ENCODE results near the gene INS. TPM values are rescaled to one million over a fixed set of nuclear protein-coding genes. Genes with fewer than 3 reads are reported as not detected.

The INS gene
- total RNA-seq, 2 experiments from 2014 or later: not detected

GRCh38 chr11:2134022-2135010, 26.7 kb downstream of the INS start:
- no peaks in the 10 kb centered on the region for H3K36me3 Mint-ChIP-seq (ENCODE audit: low read depth)
- DNase-seq: no peak
- ChIA-PET CTCF (interaction anchor here (0.7 to 2.6 kb wide), 4 partner anchors 9 to 97 kb away, joined by 3 to 12 read pairs (median 4); no protein-coding TSS in a partner anchor), POLR2A (no interaction called here)
- no peak overlapping the region for H3K27ac Mint-ChIP-seq
- peaks cover 2% of the 10 kb centered on the region for H3K4me1 Mint-ChIP-seq
- peaks cover 42% of the 10 kb centered on the region for H3K27me3 Mint-ChIP-seq
- H3K4me3 Mint-ChIP-seq: no peak overlapping the region
- no peaks in the 10 kb centered on the region for H3K9me3 Mint-ChIP-seq

GRCh38 chr11:2133241-2134021, 27.6 kb downstream of the INS start:
- Mint-ChIP-seq H3K27me3 (peaks cover 39% of the 10 kb centered on the region), H3K36me3 (ENCODE audit: low read depth) (no peaks in the 10 kb centered on the region), H3K4me1 (peaks cover 2% of the 10 kb centered on the region), H3K27ac (no peak overlapping the region), H3K9me3 (no peaks in the 10 kb centered on the region), H3K4me3 (no peak overlapping the region)
- ChIA-PET POLR2A (no interaction called here), CTCF (interaction anchor here (0.7 to 1.4 kb wide), 3 partner anchors 10 to 96 kb away, joined by 3 to 5 read pairs (median 4); no protein-coding TSS in a partner anchor)
- no peak for DNase-seq

GRCh38 chr11:2132874-2133240, 28.2 kb downstream of the INS start:
- Mint-ChIP-seq H3K9me3 (no peaks in the 10 kb centered on the region), H3K27me3 (peaks cover 38% of the 10 kb centered on the region), H3K4me3 (no peak overlapping the region), H3K36me3 (ENCODE audit: low read depth) (no peaks in the 10 kb centered on the region), H3K27ac (no peak overlapping the region), H3K4me1 (no peaks in the 10 kb centered on the region)
- CTCF ChIA-PET: interaction anchor here (1.2 to 1.4 kb wide), 2 partner anchors 18 to 96 kb away, joined by 4 to 5 read pairs; no protein-coding TSS in a partner anchor
- POLR2A ChIA-PET: no interaction called here
- no peak for DNase-seq

GRCh38 chr11:2132246-2132645, 28.8 kb downstream of the INS start:
- CTCF ChIA-PET: no interaction called here
- H3K27me3 Mint-ChIP-seq: peaks cover 32% of the 10 kb centered on the region
- H3K4me1 Mint-ChIP-seq: no peaks in the 10 kb centered on the region

GRCh38 chr11:2131371-2132236, 29.4 kb downstream of the INS start:
- no peaks in the 10 kb centered on the region for H3K36me3 Mint-ChIP-seq (ENCODE audit: low read depth)
- H3K9me3 Mint-ChIP-seq: no peaks in the 10 kb centered on the region
- no peaks in the 10 kb centered on the region for H3K4me1 Mint-ChIP-seq
- no peak for DNase-seq
- CTCF ChIA-PET: no interaction called here
- POLR2A ChIA-PET: no interaction called here
- peaks cover 28% of the 10 kb centered on the region for H3K27me3 Mint-ChIP-seq
- H3K27ac Mint-ChIP-seq: no peak overlapping the region
- H3K4me3 Mint-ChIP-seq: no peak overlapping the region

More at GRCh38 chr11:2132246-2132645, 28.8 kb downstream of the INS start:
- no peak overlapping the region for H3K4me3 Mint-ChIP-seq
- no peaks in the 10 kb centered on the region for H3K36me3 Mint-ChIP-seq (ENCODE audit: low read depth)
- no peaks in the 10 kb centered on the region for H3K9me3 Mint-ChIP-seq
- DNase-seq: no peak
- H3K27ac Mint-ChIP-seq: no peak overlapping the region
- POLR2A ChIA-PET: no interaction called here

- no peaks in the 10 kb centered on the region for H3K9me3 Mint-ChIP-seq
- H3K27ac Mint-ChIP-seq: no peak overlapping the region
- peaks cover 21% of the 10 kb centered on the region for H3K27me3 Mint-ChIP-seq
- H3K36me3 Mint-ChIP-seq (ENCODE audit: low read depth): no peaks in the 10 kb centered on the region
- POLR2A ChIA-PET: no interaction called here
- no peaks in the 10 kb centered on the region for H3K4me1 Mint-ChIP-seq
- CTCF ChIA-PET: no interaction called here
- no peak for DNase-seq
- no peak overlapping the region for H3K4me3 Mint-ChIP-seq
Observed at GRCh38 chr11:2130881-2131352, 30.1 kb downstream of the INS start.

- H3K9me3 Mint-ChIP-seq: no peaks in the 10 kb centered on the region
- H3K36me3 Mint-ChIP-seq (ENCODE audit: low read depth): no peaks in the 10 kb centered on the region
- DNase-seq: no peak
- H3K27ac Mint-ChIP-seq: no peak overlapping the region
- H3K27me3 Mint-ChIP-seq: peaks cover 15% of the 10 kb centered on the region
- ChIA-PET POLR2A (no interaction called here), CTCF (interaction anchor here (2.8 kb wide), 1 partner anchor 22 kb away, joined by 9 read pairs; no protein-coding TSS in a partner anchor)
- H3K4me3 Mint-ChIP-seq: no peak overlapping the region
- H3K4me1 Mint-ChIP-seq: no peaks in the 10 kb centered on the region
Observed at GRCh38 chr11:2129699-2130366, 31.2 kb downstream of the INS start.

- peaks cover 15% of the 10 kb centered on the region for H3K27me3 Mint-ChIP-seq
- ChIA-PET POLR2A (no interaction called here), CTCF (interaction anchor here (2.8 kb wide), 1 partner anchor 23 kb away, joined by 9 read pairs; no protein-coding TSS in a partner anchor)
- no peaks in the 10 kb centered on the region for H3K4me1 Mint-ChIP-seq
- H3K36me3 Mint-ChIP-seq (ENCODE audit: low read depth): no peaks in the 10 kb centered on the region
- no peaks in the 10 kb centered on the region for H3K9me3 Mint-ChIP-seq
- DNase-seq: no peak
- no peak overlapping the region for H3K27ac Mint-ChIP-seq
- H3K4me3 Mint-ChIP-seq: no peak overlapping the region
Observed at GRCh38 chr11:2129308-2129698, 31.7 kb downstream of the INS start.

GRCh38 chr11:2128511-2129307, 32.3 kb downstream of the INS start:
- Mint-ChIP-seq H3K36me3 (ENCODE audit: low read depth) (no peaks in the 10 kb centered on the region), H3K27ac (no peak overlapping the region), H3K4me1 (no peaks in the 10 kb centered on the region), H3K9me3 (no peaks in the 10 kb centered on the region), H3K4me3 (no peak overlapping the region), H3K27me3 (peaks cover 15% of the 10 kb centered on the region)
- ChIA-PET POLR2A (no interaction called here), CTCF (interaction anchor here (2.8 kb wide), 1 partner anchor 23 kb away, joined by 9 read pairs; no protein-coding TSS in a partner anchor)
- no peak for DNase-seq

GRCh38 chr11:2128130-2128510, 32.9 kb downstream of the INS start:
- H3K36me3 Mint-ChIP-seq (ENCODE audit: low read depth): no peaks in the 10 kb centered on the region
- peaks cover 15% of the 10 kb centered on the region for H3K27me3 Mint-ChIP-seq
- no peak for DNase-seq
- no peak overlapping the region for H3K4me3 Mint-ChIP-seq
- ChIA-PET POLR2A (no interaction called here), CTCF (interaction anchor here (2.8 kb wide), 1 partner anchor 24 kb away, joined by 9 read pairs; no protein-coding TSS in a partner anchor)
- no peaks in the 10 kb centered on the region for H3K4me1 Mint-ChIP-seq
- H3K27ac Mint-ChIP-seq: no peak overlapping the region
- no peaks in the 10 kb centered on the region for H3K9me3 Mint-ChIP-seq

GRCh38 chr11:2127482-2128129, 33.4 kb downstream of the INS start:
- peaks cover 12% of the 10 kb centered on the region for H3K27me3 Mint-ChIP-seq
- no peaks in the 10 kb centered on the region for H3K4me1 Mint-ChIP-seq
- H3K4me3 Mint-ChIP-seq: no peak overlapping the region
- DNase-seq: no peak
- POLR2A ChIA-PET: no interaction called here
- CTCF ChIA-PET: interaction anchor here (2.8 kb wide), 1 partner anchor 24 kb away, joined by 9 read pairs; no protein-coding TSS in a partner anchor
- no peak overlapping the region for H3K27ac Mint-ChIP-seq
- no peaks in the 10 kb centered on the region for H3K36me3 Mint-ChIP-seq (ENCODE audit: low read depth)
- H3K9me3 Mint-ChIP-seq: no peaks in the 10 kb centered on the region

All from activated CD4-positive, alpha-beta T cell treated with anti-CD3 and anti-CD28 coated beads, Interleukin-2, amount 10 ng/mL, durations not matched to agents 7 days and 5 days (primary cell).